Vagina (tissue), 2 donors: ENCODE data around the gene ANXA2.

ENCODE experiments used
- CTCF ChIP-seq, 3 experiments: fragments of 450-650 bp in 2 of 3; fragments of 200-600 bp in 1 of 3; sonication (generic) in 1 of 3; IDR thresholded peaks; one replicate each; pipeline ENCODE4 v1.5.1; 2017 to 2019; ENCODE audit warnings: antibody characterized with exemption in 3 of 3, mild to moderate bottlenecking in 2 of 3, moderate library complexity in 2 of 3
- POLR2A ChIP-seq, 2 donors: fragments of 450-650 bp; IDR thresholded peaks; one replicate each; pipeline ENCODE4 v1.6.1; 2017; ENCODE audit warnings: antibody characterized with exemption in 2 of 2, mild to moderate bottlenecking in 2 of 2, moderate library complexity in 2 of 2

GRCh38 chr15:60386615-60387014, 11.2 kb downstream of the ANXA2 start:
- no peak for TF ChIP-seq CTCF (IDR thresholded peaks at IDR 0.05)
- TF ChIP-seq POLR2A (IDR thresholded peaks at IDR 0.05): no peak
